BJ (cell line): ENCODE data around the gene PRSS3. TPM values are rescaled to one million over a fixed set of nuclear protein-coding genes. Genes with fewer than 3 reads are reported as not detected.
"Not testable (repeated sequence)": the region's sequence is repeated elsewhere in the genome, so short reads cannot be mapped to it uniquely, and the experiment has no call there.

Experiments
- CTCF ChIA-PET: fragments of 350-600 bp; formaldehyde crosslinking; extraction: SDS; loops from one replicate; lab custom pipeline; 2021; ENCODE audit warnings: antibody characterized with exemption, inconsistent platforms; lab: Yijun Ruan, JAX
- POLR2A ChIA-PET: fragments of 300-600 bp; sonication (Branson Sonifier 250); formaldehyde crosslinking; extraction: SDS; loops from one replicate; lab custom pipeline; 2021; ENCODE audit warnings: antibody characterized with exemption; lab: Charles Lee
- DNase-seq: peaks from one replicate; pipeline ENCODE4 v3.0.0-alpha.2; 2011; ENCODE audit warnings: low read depth
- H3K27me3 ChIP-seq: 2 replicates; pipeline ENCODE4 v1.6.0; 2011; ENCODE audit warnings: low read length; ENCODE audit not compliant: control insufficient read depth, insufficient read depth
- H3K36me3 ChIP-seq: 2 replicates; pipeline ENCODE4 v1.5.1; 2011; ENCODE audit warnings: low read length; ENCODE audit not compliant: control insufficient read depth, insufficient read depth
- H3K4me3 ChIP-seq: 2 replicates; pipeline ENCODE4 v1.5.1; 2011; ENCODE audit warnings: low read depth, mild to moderate bottlenecking, control low read depth, low read length
- polyA plus RNA-seq: library from polyadenylated mRNA; depleted of rRNA; stranded (reverse); fragments of >200 nt; gene quantifications from 2 replicates; pipeline ENCODE4 v1.2.3, GENCODE V29; 2011
- TF ChIP-seq, protein P1 (sequence below): IDR thresholded peaks from 2 replicates; pipeline ENCODE4 v1.5.1; 2011; ENCODE audit warnings: low read depth, mild to moderate bottlenecking, control low read depth, inconsistent platforms, low read length, moderate library complexity; ENCODE audit not compliant: insufficient read depth

PRSS3 gene
- polyA plus RNA-seq, 1 experiment, result 1.4 TPM

DNA sequence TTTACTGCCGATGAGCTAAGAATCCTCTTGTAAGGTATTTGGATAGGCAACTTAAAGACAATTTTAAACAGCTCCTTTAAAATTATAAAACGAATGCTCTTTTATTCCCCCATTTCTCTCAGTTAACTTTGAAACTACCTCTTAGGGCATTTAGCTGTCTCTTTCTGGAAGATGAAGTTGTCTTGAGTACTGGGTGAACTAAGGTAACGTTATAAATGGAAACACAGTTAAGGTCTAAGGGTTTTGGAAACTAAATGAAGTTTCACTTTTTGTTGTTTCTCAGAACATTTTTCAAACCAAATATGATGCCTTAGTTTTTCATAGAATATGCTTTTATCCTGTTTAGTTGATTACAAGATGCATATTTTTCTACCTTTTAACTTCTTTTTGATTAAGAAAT lies 28.4 kb downstream of the PRSS3 start:
- TF ChIP-seq, protein P1, sequence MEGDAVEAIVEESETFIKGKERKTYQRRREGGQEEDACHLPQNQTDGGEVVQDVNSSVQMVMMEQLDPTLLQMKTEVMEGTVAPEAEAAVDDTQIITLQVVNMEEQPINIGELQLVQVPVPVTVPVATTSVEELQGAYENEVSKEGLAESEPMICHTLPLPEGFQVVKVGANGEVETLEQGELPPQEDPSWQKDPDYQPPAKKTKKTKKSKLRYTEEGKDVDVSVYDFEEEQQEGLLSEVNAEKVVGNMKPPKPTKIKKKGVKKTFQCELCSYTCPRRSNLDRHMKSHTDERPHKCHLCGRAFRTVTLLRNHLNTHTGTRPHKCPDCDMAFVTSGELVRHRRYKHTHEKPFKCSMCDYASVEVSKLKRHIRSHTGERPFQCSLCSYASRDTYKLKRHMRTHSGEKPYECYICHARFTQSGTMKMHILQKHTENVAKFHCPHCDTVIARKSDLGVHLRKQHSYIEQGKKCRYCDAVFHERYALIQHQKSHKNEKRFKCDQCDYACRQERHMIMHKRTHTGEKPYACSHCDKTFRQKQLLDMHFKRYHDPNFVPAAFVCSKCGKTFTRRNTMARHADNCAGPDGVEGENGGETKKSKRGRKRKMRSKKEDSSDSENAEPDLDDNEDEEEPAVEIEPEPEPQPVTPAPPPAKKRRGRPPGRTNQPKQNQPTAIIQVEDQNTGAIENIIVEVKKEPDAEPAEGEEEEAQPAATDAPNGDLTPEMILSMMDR, result no peak
- ChIA-PET CTCF (interaction anchor here (1.0 to 1.5 kb wide), 3 partner anchors 10 to 11 kb away, joined by 3 to 4 read pairs (median 4); no protein-coding TSS in a partner anchor), POLR2A (interaction anchor here (1.2 kb wide), 1 partner anchor 13 kb away, joined by 4 read pairs; no protein-coding TSS in a partner anchor)
- Histone ChIP-seq H3K36me3 (peaks cover 1% of the 10 kb centered on the region; the same call in 1 of the 2 replicates), H3K27me3 (no peaks in the 10 kb centered on the region), H3K4me3 (no peak overlapping the region)
- no peak for DNase-seq

DNA sequence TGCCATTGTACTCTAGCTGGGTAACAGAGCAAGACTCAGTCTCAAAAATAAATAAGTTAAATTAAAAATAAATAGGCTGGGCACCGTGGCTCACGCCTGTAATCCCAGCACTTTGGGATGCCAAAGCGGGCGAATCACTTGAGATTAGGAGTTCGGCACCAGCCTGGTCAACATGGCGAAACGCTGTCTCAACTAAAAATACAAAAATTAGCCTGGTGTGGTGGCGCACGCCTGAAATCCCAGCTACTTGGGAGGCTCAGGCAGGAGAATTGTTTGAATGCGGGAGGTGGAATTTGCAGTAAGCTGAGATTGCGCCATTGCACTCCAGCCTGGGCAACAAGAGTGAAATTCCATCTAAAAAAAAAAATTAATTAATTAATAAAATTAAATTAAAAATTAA lies 31.9 kb downstream of the PRSS3 start:
- H3K27me3 ChIP-seq, POLR2A ChIA-PET, DNase-seq, CTCF ChIA-PET, H3K4me3 ChIP-seq, H3K36me3 ChIP-seq: not testable (repeated sequence)

DNA sequence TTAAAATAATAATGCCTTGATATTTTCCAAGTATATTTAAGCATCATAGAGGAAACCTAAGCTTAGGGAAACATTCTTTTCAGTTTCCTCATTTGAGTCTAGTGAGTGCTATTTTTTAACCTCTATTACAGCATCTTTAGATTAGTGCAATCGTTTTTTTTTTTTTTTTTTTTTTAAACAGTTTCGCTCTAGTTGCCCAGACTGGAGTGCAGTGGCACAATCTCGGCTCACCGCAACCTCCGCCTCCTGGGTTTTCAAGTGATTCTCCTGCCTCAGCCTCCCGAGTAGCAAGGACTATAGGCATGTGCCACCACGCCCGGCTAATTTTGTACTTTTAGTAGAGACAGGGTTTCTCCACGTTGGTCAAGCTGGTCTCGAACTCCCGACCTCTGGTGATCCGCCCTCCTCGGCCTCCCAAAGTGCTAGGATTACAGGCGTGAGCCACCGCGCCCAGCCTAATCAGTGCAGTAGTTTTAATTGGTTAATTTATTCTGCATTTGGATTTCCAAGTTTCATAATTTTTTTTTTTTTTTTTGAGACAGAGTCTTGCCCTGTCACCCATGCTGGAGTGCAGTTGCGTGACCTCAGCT lies 34.4 kb downstream of the PRSS3 start:
- H3K4me3 ChIP-seq, CTCF ChIA-PET: not testable (repeated sequence)

DNA sequence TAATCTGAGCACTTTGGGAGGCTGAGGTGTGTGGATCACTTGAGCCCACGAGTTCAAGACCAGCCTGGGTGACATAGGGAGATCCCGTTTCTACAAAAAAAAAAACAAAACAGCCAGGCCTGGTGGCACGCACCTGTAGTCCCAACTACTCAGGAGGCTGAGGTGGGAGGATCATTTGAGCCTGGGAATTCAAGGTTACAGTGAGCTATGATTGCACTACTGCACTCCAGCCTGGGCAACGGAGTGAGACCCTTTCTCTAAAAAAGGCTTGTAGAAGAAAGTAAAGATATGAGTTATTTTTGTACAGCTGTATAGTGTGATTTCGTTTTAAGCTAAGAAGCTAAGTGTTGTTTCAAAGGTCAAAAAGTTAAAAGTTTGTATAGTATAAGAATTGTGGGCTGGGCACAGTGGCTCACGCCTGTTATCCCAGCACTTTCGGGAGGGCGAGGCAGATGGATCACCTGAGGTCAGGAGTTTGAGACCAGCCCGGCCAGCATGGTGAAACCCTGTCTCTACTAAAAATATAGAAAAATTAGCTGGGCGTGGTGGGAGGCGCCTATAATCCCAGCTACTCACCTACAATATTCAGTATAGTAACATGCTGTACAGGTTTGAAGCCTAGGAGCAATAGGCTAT lies 40.4 kb downstream of the PRSS3 start:
- DNase-seq, result no peak
- H3K27me3 ChIP-seq, result no peaks in the 10 kb centered on the region
- ChIA-PET CTCF (interaction anchor here (0.6 to 1.1 kb wide), 2 partner anchors 12 to 24 kb away, joined by 4 read pairs; no protein-coding TSS in a partner anchor), POLR2A (no interaction called here)
- TF ChIP-seq, protein P1, result no peak
- no peaks in the 10 kb centered on the region; the same call in 1 of the 2 replicates for H3K36me3 ChIP-seq
- H3K4me3 ChIP-seq, result no peak overlapping the region

More for the DNA sequence above, 34.4 kb downstream of the PRSS3 start:
- DNase-seq, H3K36me3 ChIP-seq, H3K27me3 ChIP-seq, POLR2A ChIA-PET: not testable (repeated sequence)

DNA sequence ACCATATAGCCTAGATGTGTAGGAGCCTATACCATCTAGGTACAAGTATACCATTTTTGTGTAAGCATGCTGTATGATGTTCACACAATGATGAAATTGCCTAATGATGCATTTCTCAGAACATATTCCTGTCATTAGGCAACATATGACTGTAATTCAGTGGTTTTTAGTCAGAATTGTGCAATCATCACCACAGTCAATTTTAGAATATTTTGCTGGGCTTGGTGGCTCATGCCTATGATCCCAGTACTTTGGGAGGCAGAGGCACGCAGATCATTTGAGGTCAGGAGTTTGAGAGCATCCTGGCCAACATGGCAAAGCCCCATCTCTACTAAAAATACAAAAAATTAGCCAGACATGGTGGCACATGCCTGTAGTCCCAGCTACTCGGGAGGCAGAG lies 40.9 kb downstream of the PRSS3 start:
- ChIA-PET POLR2A (interaction anchor here (1.0 kb wide), 1 partner anchor 13 kb away, joined by 4 read pairs; no protein-coding TSS in a partner anchor), CTCF (interaction anchor here (0.5 to 1.7 kb wide), 2 partner anchors 16 to 23 kb away, joined by 3 to 8 read pairs; no protein-coding TSS in a partner anchor)

GRCh38 chr9:33837138-33837537 lies 41.8 kb downstream of the PRSS3 start:
- no peak for DNase-seq
- TF ChIP-seq, protein P1, result no peak
- no peak overlapping the region for H3K4me3 ChIP-seq
- H3K36me3 ChIP-seq, result no peaks in the 10 kb centered on the region; the same call in 1 of the 2 replicates
- ChIA-PET POLR2A (interaction anchor here (1.0 kb wide), 1 partner anchor 14 kb away, joined by 4 read pairs; no protein-coding TSS in a partner anchor), CTCF (interaction anchor here (1.7 kb wide), 1 partner anchor 16 kb away, joined by 8 read pairs; no protein-coding TSS in a partner anchor)
- no peaks in the 10 kb centered on the region for H3K27me3 ChIP-seq

More for the DNA sequence above, 40.9 kb downstream of the PRSS3 start:
- H3K27me3 ChIP-seq, H3K4me3 ChIP-seq, H3K36me3 ChIP-seq: not testable (repeated sequence)
- DNase-seq, result peak; percentile 85
